K562 (cell line): ENCODE data around the gene TTC24. TPM values are rescaled to one million over a fixed set of nuclear protein-coding genes. Genes with fewer than 3 reads are reported as not detected.

Experiments used
- ARNT ChIP-seq, 2 experiments: fragments of 450-650 bp; IDR thresholded peaks; 2 replicates each; pipeline ENCODE4 v1.6.1; 2016; ENCODE audit warnings: mild to moderate bottlenecking in 1 of 2
- BRCA1 ChIP-seq, 2 experiments: fragments of 450-650 bp in 1 of 2; sonication (generic) in 1 of 2; formaldehyde crosslinking in 1 of 2; IDR thresholded peaks; 2 replicates each; pipeline versions ENCODE4 v1.5.0 to v1.6.1; 2017 to 2020; ENCODE audit warnings: mild to moderate bottlenecking in 1 of 2, missing genetic modification reagents in 1 of 2
- KLF1 ChIP-seq: fragments of 450-650 bp; IDR thresholded peaks from 2 replicates; pipeline ENCODE4 v1.6.1; 2016; ENCODE audit warnings: missing genetic modification characterization, missing compliant biosample characterization
- MECOM ChIP-seq: fragments of 250-450 bp; sonication (Bioruptor Pico); IDR thresholded peaks from 2 replicates; pipeline ENCODE4 v1.8.0; 2022; ENCODE audit warnings: inconsistent platforms
- PHF8 ChIP-seq: fragments of 200-600 bp; sonication (generic); IDR thresholded peaks from 2 replicates; pipeline ENCODE4 v1.6.1; 2012; ENCODE audit warnings: mixed run types, mild to moderate bottlenecking, inconsistent platforms, low read length, moderate library complexity, borderline replicate concordance
- POLR2A ChIP-seq: fragments of 450-650 bp; conservative IDR thresholded peaks from 2 replicates; pipeline ENCODE4 v1.6.1; 2016
- RBM39 ChIP-seq: fragments of 200-400 bp; formaldehyde crosslinking; optimal IDR thresholded peaks from 2 replicates; pipeline ENCODE3; 2018; ENCODE audit warnings: low read depth, low read length
- SAP30 ChIP-seq: fragments of 200-600 bp; sonication (generic); IDR thresholded peaks from 2 replicates; pipeline ENCODE4 v1.6.1; 2012; ENCODE audit warnings: borderline replicate concordance, low read depth, mild to moderate bottlenecking, moderate library complexity, low read length, control low read depth, inconsistent platforms; ENCODE audit not compliant: insufficient read depth, poor library complexity, severe bottlenecking
- SIX5 ChIP-seq, 2 experiments: IDR thresholded peaks; 2 replicates each; pipeline ENCODE4 v1.6.1; 2011; ENCODE audit warnings: low read length in 2 of 2, borderline replicate concordance in 1 of 2, low read depth in 1 of 2, mild to moderate bottlenecking in 1 of 2, moderate library complexity in 1 of 2; ENCODE audit not compliant: insufficient read depth in 1 of 2
- ZBTB40 ChIP-seq, 2 experiments: fragments of 450-650 bp in 1 of 2; sonication (generic) in 1 of 2; formaldehyde crosslinking in 1 of 2; IDR thresholded peaks; 2 replicates each; pipeline versions ENCODE4 v1.7.1 to v1.9.0; 2016 to 2022; ENCODE audit warnings: inconsistent platforms in 1 of 2, mild to moderate bottlenecking in 1 of 2, missing genetic modification reagents in 1 of 2
- ZNF12 ChIP-seq: sonication (generic); formaldehyde crosslinking; IDR thresholded peaks from 2 replicates; pipeline ENCODE4 v1.4.0; 2020; ENCODE audit warnings: mild to moderate bottlenecking, missing genetic modification reagents
- ZNF174 ChIP-seq: fragments of 250-450 bp; sonication (Bioruptor Pico); IDR thresholded peaks from 2 replicates; pipeline ENCODE4 v1.4.0; 2020; ENCODE audit warnings: mild to moderate bottlenecking
- ZNF324 ChIP-seq: fragments of 250-450 bp; sonication (Bioruptor Pico); IDR thresholded peaks from 2 replicates; pipeline ENCODE4 v1.4.0; 2020; ENCODE audit warnings: mild to moderate bottlenecking
- ZNF589 ChIP-seq: fragments of 200-800 bp; sonication (Bioruptor generic); IDR thresholded peaks from 2 replicates; pipeline ENCODE4 v1.6.1; 2016; ENCODE audit warnings: low read depth, missing genetic modification characterization, missing compliant biosample characterization
- ZNF75A ChIP-seq: fragments of 450-650 bp; formaldehyde crosslinking; IDR thresholded peaks from 2 replicates; pipeline ENCODE4 v1.4.0; 2020; ENCODE audit warnings: mild to moderate bottlenecking
- polyA plus RNA-seq, 8 experiments: library from polyadenylated mRNA; depleted of rRNA in 4 of 8; stranded (reverse) in 5 of 8; unstranded in 3 of 8; fragments of >200 nt; fragmentation: Nextera tagmentation in 2 of 8; fragmentation: Illumina TruSeq in 1 of 8; extraction: Ambion mirVana in 2 of 8; extraction: Trizol in 1 of 8; gene quantifications; 2 replicates each; pipeline versions ENCODE4 v1.2.1 to v1.2.3, GENCODE V29; 2011 to 2014; ENCODE audit warnings: inconsistent platforms in 1 of 8, missing spikeins in 1 of 8
- total RNA-seq, 7 experiments: library from RNA; depleted of rRNA in 6 of 7; stranded (reverse); fragments of >200 nt in 6 of 7; fragmentation: Illumina TruSeq in 2 of 7; extraction: Trizol in 2 of 7; gene quantifications; 2 replicates each; pipeline versions ENCODE4 v1.2.1 to v1.2.3, GENCODE V29; 2011 to 2021; ENCODE audit warnings: low replicate concordance in 1 of 7
- TF ChIP-seq, protein P1 (sequence below): conservative IDR thresholded peaks from 2 replicates; pipeline ENCODE4 v1.6.1; 2011; ENCODE audit warnings: low read depth, mild to moderate bottlenecking, low read length; ENCODE audit not compliant: control insufficient read depth

The TTC24 gene
- total and polyA plus RNA-seq, 9 of the 15 experiments (the other 6 are each of a cell fraction or from before 2014, with no cell fraction given), result not detected

DNA sequence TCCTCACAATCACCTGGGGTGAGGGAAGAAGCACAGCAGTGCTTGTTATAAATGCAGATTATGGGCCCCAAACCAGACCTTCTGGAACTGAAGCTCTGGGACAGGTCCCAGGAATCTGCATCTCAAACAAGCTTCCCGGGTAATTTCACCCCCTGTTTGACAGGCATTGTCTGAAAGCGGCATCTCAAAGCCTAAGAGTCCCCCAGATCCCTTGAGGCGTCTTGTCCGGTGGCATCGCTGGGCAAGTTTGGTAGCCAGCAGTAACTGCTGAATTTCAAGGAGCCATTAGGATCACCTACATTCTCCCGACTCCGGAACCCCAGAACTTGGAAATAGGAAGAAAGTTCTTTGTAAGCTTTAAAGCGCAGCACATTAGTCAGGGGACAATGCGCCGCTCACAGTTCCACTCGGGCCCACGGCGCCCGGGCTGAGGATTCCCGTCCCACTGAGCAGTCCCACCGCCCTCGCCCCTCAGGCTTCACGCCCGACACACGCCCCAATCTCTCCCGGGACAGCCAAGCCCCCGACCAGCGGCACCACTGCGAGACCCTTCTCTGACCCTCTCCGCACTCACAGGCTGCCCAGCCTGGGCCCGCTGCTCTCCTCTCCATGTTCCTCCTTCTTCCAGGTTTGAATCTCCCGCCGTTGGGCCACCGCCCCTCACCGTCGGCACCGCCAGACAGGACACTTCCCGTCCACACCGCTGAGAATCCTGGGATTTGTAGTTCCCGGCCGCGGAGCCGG is 7.4 kb upstream of the TTC24 start, which contains the start of gene IQGAP3 (continued):
- TF ChIP-seq, protein P1, sequence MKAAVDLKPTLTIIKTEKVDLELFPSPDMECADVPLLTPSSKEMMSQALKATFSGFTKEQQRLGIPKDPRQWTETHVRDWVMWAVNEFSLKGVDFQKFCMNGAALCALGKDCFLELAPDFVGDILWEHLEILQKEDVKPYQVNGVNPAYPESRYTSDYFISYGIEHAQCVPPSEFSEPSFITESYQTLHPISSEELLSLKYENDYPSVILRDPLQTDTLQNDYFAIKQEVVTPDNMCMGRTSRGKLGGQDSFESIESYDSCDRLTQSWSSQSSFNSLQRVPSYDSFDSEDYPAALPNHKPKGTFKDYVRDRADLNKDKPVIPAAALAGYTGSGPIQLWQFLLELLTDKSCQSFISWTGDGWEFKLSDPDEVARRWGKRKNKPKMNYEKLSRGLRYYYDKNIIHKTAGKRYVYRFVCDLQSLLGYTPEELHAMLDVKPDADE, result peak; percentile 97
- TF ChIP-seq ARNT (IDR thresholded peaks at IDR 0.05) (no peak), MECOM (no peak), ZNF324 (CRISPR knock-in tag) (no peak), PHF8 (peak; percentile 74; the same call in 1 of the 2 replicates), BRCA1 (IDR thresholded peaks at IDR 0.05) (no peak), BRCA1 (CRISPR knock-in tag; IDR thresholded peaks at IDR 0.05) (no peak), SIX5 (IDR thresholded peaks at IDR 0.05; ENCODE audit: borderline replicate concordance in 1 of 2, insufficient read depth in 1 of 2, low read depth in 1 of 2, low read length in 2 of 2) (peak; percentile 75 to 78), ZNF589 (no peak), ZNF12 (CRISPR knock-in tag) (no peak), ZNF75A (CRISPR knock-in tag) (no peak), POLR2A (peak; percentile 71), SAP30 (peak; percentile 100), ZBTB40 (IDR thresholded peaks at IDR 0.05) (peak; percentile 92), ZBTB40 (CRISPR knock-in tag; IDR thresholded peaks at IDR 0.05) (no peak), ZNF174 (no peak), KLF1 (tag) (peak; percentile 88), RBM39 (no peak)
